GM12878 (cell line): ENCODE measurements around the gene PALD1. TPM values are rescaled to one million over a fixed set of nuclear protein-coding genes. Genes with fewer than 3 reads are reported as not detected.
A peak's percentile ranks its signal among the peaks of the same experiment; 100 is the strongest.

Experiments
- ATAC-seq: fragments of 200-7000 bp; cut with Tn5 transposase; 3 replicates; pipeline ENCODE4 v1.9.1; 2020; ENCODE audit warnings: mild to moderate bottlenecking, moderate library complexity
- BruUV-seq: library from RNA; stranded (reverse); fragments of 400-500 nt; replicated peaks from 2 replicates; lab custom pipeline; 2021; lab: Mats Ljungman, UMichigan
- CTCF ChIA-PET: fragments of 300-600 bp; sonication (Branson Sonifier 250); formaldehyde crosslinking; extraction: SDS; loops from one replicate; lab custom pipeline; 2021; ENCODE audit warnings: inconsistent platforms; lab: Yijun Ruan, JAX
- POLR2A ChIA-PET: fragments of 350-600 bp; formaldehyde crosslinking; extraction: SDS; loops from one replicate; lab custom pipeline; 2021; ENCODE audit warnings: inconsistent platforms; lab: Charles Lee
- RAD21 ChIA-PET: fragments of 300-600 bp; sonication (Branson Sonifier 250); formaldehyde crosslinking; loops from one replicate; lab custom pipeline; 2023; ENCODE audit warnings: antibody characterized with exemption; ENCODE audit not compliant: unreplicated experiment; lab: Charles Lee
- SMC1A ChIA-PET: fragments of 300-600 bp; sonication (Branson Sonifier 250); formaldehyde crosslinking; loops from one replicate; lab custom pipeline; 2023; ENCODE audit not compliant: unreplicated experiment, uncharacterized antibody; lab: Charles Lee
- DNase-seq: peaks from one replicate; pipeline ENCODE4 v3.0.0-alpha.2; 2011; ENCODE audit warnings: low read depth, low spot score
- FAIRE-seq: peaks from 3 replicates; lab custom pipeline; 2011; peaks lifted over from hg19 to GRCh38; lab: Jason Lieb, UNC
- H2AFZ ChIP-seq: 2 replicates; pipeline ENCODE4 v1.6.0; 2011; ENCODE audit warnings: low read depth, low read length, control low read depth; ENCODE audit not compliant: control insufficient read depth
- H3K27ac ChIP-seq: 2 replicates; pipeline ENCODE4 v1.5.1; 2011; ENCODE audit warnings: control low read depth; ENCODE audit not compliant: control insufficient read depth, insufficient read depth
- H3K27me3 ChIP-seq, 2 experiments: replicated peaks in 1 of 2; 2 replicates each; pipeline versions ENCODE4 v1.6.0 to v1.6.1; 2011; ENCODE audit warnings: low read length in 1 of 2; ENCODE audit not compliant: control insufficient read depth in 2 of 2, insufficient read depth in 2 of 2
- H3K36me3 ChIP-seq, 2 experiments: 2 replicates each; pipeline ENCODE4 v1.5.1; 2011; ENCODE audit warnings: low read length in 1 of 2; ENCODE audit not compliant: control insufficient read depth in 2 of 2, insufficient read depth in 2 of 2
- H3K4me1 ChIP-seq: 2 replicates; pipeline ENCODE4 v1.6.1; 2011; ENCODE audit warnings: mild to moderate bottlenecking, low read length, moderate library complexity, mixed read lengths; ENCODE audit not compliant: control insufficient read depth, insufficient read depth
- H3K4me2 ChIP-seq: 2 replicates; pipeline ENCODE4 v1.6.0; 2011; ENCODE audit warnings: control low read depth; ENCODE audit not compliant: control insufficient read depth, insufficient read depth
- H3K4me3 ChIP-seq: fragments of 200-600 bp; sonication (generic); 2 replicates; pipeline ENCODE4 v1.5.1; 2016
- H3K79me2 ChIP-seq: 2 replicates; pipeline ENCODE4 v1.6.0; 2011; ENCODE audit warnings: low read length; ENCODE audit not compliant: control insufficient read depth, insufficient read depth
- H3K9ac ChIP-seq: 2 replicates; pipeline ENCODE4 v1.8.0; 2011; ENCODE audit warnings: low read length, control low read depth, mixed read lengths; ENCODE audit not compliant: control insufficient read depth, insufficient read depth
- H3K9me3 ChIP-seq: replicated peaks from 3 replicates; pipeline ENCODE4 v1.5.1; 2011; ENCODE audit warnings: mild to moderate bottlenecking, low read length; ENCODE audit not compliant: control insufficient read depth, insufficient read depth
- H4K20me1 ChIP-seq: 2 replicates; pipeline ENCODE4 v1.6.0; 2011; ENCODE audit not compliant: control insufficient read depth, insufficient read depth
- BHLHE40 ChIP-seq, 2 experiments: fragments of 450-650 bp in 1 of 2; IDR thresholded peaks; 2 replicates each; pipeline ENCODE4 v1.6.1; 2011 to 2017; ENCODE audit warnings: low read depth in 2 of 2, borderline replicate concordance in 1 of 2, improper control_type of control experiment in 1 of 2, low read length in 1 of 2, mild to moderate bottlenecking in 1 of 2
- MEF2B ChIP-seq: fragments of 450-650 bp; IDR thresholded peaks from 2 replicates; pipeline ENCODE4 v1.6.1; 2018; ENCODE audit warnings: mild to moderate bottlenecking, moderate library complexity; ENCODE audit not compliant: partially characterized antibody, poor library complexity, severe bottlenecking
- PRDM15 ChIP-seq: fragments of 450-650 bp; formaldehyde crosslinking; IDR thresholded peaks from 2 replicates; pipeline ENCODE4 v1.4.0; 2020; ENCODE audit warnings: mild to moderate bottlenecking, moderate library complexity
- SUPT20H ChIP-seq: IDR thresholded peaks from 2 replicates; pipeline ENCODE4 v1.6.1; 2011; ENCODE audit warnings: low read depth, mild to moderate bottlenecking, low read length, moderate library complexity, borderline replicate concordance; ENCODE audit not compliant: control insufficient read depth
- ZNF24 ChIP-seq: fragments of 450-650 bp; IDR thresholded peaks from 2 replicates; pipeline ENCODE4 v1.6.1; 2017; ENCODE audit warnings: antibody characterized with exemption, mild to moderate bottlenecking
- WGBS: methylation state at CpG from one replicate; pipeline ENCODE4 v1.1.6; 2016; ENCODE audit warnings: low lambda C conversion rate; ENCODE audit not compliant: insufficient replicate concordance, insufficient coverage; ENCODE audit errors: missing lambda C conversion rate; 5-methylcytosine and 5-hydroxymethylcytosine counted together
- in situ Hi-C: fragments of 300-500 bp; cut with MboI; formaldehyde crosslinking; loops from 9 replicates; pipeline ENCODE4 v1.14.3; 2018; ENCODE audit warnings: mixed read lengths
- intact Hi-C: fragments of 100-400 bp; cut with micrococcal nuclease; formaldehyde crosslinking; loops from one replicate; pipeline ENCODE4 v1.14.2; 2022; ENCODE audit not compliant: unreplicated experiment
- polyA plus RNA-seq, 11 experiments: library from polyadenylated mRNA; depleted of rRNA in 4 of 11; unstranded in 6 of 11; stranded (reverse) in 5 of 11; fragments of >200 nt; fragmentation: Nextera tagmentation in 4 of 11; fragmentation: Illumina TruSeq in 1 of 11; extraction: Ambion mirVana in 4 of 11; extraction: Trizol in 1 of 11; gene quantifications; 1 replicate in 1 of 11; 2 replicates in 10 of 11; pipeline versions ENCODE4 v1.2.1 to v1.2.3, GENCODE V29; 2011 to 2016; ENCODE audit warnings: inconsistent platforms in 2 of 11, missing spikeins in 2 of 11, low read depth in 1 of 11
- total RNA-seq, 4 experiments: library from RNA; depleted of rRNA in 3 of 4; stranded (reverse); fragments of >200 nt in 3 of 4; fragmentation: Illumina TruSeq in 1 of 4; extraction: Trizol in 1 of 4; gene quantifications; 2 replicates each; pipeline versions ENCODE4 v1.2.1 to v1.2.3, GENCODE V29; 2013 to 2021

Gene PALD1
- total and polyA plus RNA-seq, 10 of the 15 experiments (the other 5 are each of a cell fraction or from before 2014, with no cell fraction given), result 0.43 to 20.9 (median 9.0) TPM

- DNase-seq, result no peak
- Histone ChIP-seq H3K4me1 (peaks cover 52% of the 10 kb centered on the region), H3K4me3 (no peak overlapping the region), H3K36me3 (no peaks in the 10 kb centered on the region), H3K4me2 (no peak overlapping the region; the same call in 1 of the 2 replicates), H3K9me3 (no peaks in the 10 kb centered on the region), H3K79me2 (peaks cover 15% of the 10 kb centered on the region), H2AFZ (no peak overlapping the region), H3K27me3 (no peaks in the 10 kb centered on the region), H4K20me1 (no peaks in the 10 kb centered on the region), H3K9ac (no peak overlapping the region), H3K27ac (peak overlapping the region; percentile 65; the same call in 1 of the 2 replicates)
- no TSS peak for BruUV-seq
- no peak for FAIRE-seq
- in situ Hi-C loops, result no loop called here
- ChIA-PET SMC1A (interaction anchor here (0.6 to 2.5 kb wide), 7 partner anchors 9 to 326 kb away, joined by 3 to 16 read pairs (median 4); no protein-coding TSS in a partner anchor), RAD21 (interaction anchor here (1.1 to 2.4 kb wide), 5 partner anchors 10 to 126 kb away, joined by 3 to 12 read pairs (median 7); partner anchors contain the start of gene EIF4EBP2), POLR2A (interaction anchor here (0.6 to 2.4 kb wide), 3 partner anchors 10 to 219 kb away, joined by 3 to 13 read pairs (median 3); no protein-coding TSS in a partner anchor), CTCF (interaction anchor here (0.8 to 1.6 kb wide), 3 partner anchors 9 to 12 kb away, joined by 3 to 7 read pairs (median 4); partner anchors contain the start of gene PALD1)
- TF ChIP-seq ZNF24, result no peak
- TF ChIP-seq BHLHE40 (IDR thresholded peaks at IDR 0.05; ENCODE audit: borderline replicate concordance in 1 of 2, low read depth in 2 of 2, low read length in 1 of 2), result peak; percentile 25 to 80; a peak in 2 of 4 replicates
- ATAC-seq, result peak; percentile 17
- 57% methylated on average over 4 of the region's 4 CpGs for WGBS
- intact Hi-C loops, result no loop called here
Observed at GRCh38 chr10:70490142-70490541, 11.6 kb downstream of the PALD1 start.

- H3K79me2 ChIP-seq, result peaks cover 25% of the 10 kb centered on the region
- no peaks in the 10 kb centered on the region for H3K36me3 ChIP-seq
- H2AFZ ChIP-seq, result no peak overlapping the region
- H3K4me3 ChIP-seq, result no peak overlapping the region
- WGBS, result 96% methylated on average over 2 of the region's 2 CpGs
- peaks cover 56% of the 10 kb centered on the region for H3K4me1 ChIP-seq
- TF ChIP-seq MEF2B, result no peak
- no peak for TF ChIP-seq PRDM15
- no peak for TF ChIP-seq SUPT20H
- FAIRE-seq (no peak), ATAC-seq (no peak), DNase-seq (no peak)
- peak overlapping the region; percentile 40; the same call in 1 of the 2 replicates for H3K27ac ChIP-seq
- H3K27me3 ChIP-seq, result no peaks in the 10 kb centered on the region
- ChIA-PET CTCF (interaction anchor here (2.2 kb wide), 1 partner anchor 30 kb away, joined by 8 read pairs; no protein-coding TSS in a partner anchor), SMC1A (no interaction called here), RAD21 (interaction anchor here (1.2 kb wide), 1 partner anchor 8 kb away, joined by 4 read pairs; no protein-coding TSS in a partner anchor), POLR2A (no interaction called here)
- no peak overlapping the region for H3K4me2 ChIP-seq
- H4K20me1 ChIP-seq, result no peaks in the 10 kb centered on the region
- intact Hi-C loops, result no loop called here
- in situ Hi-C loops, result no loop called here
- BruUV-seq, result no TSS peak
- H3K9me3 ChIP-seq, result no peaks in the 10 kb centered on the region
- no peak overlapping the region for H3K9ac ChIP-seq
Observed at GRCh38 chr10:70491614-70492013, 13.0 kb downstream of the PALD1 start.
